Stimulated activated naive CD8-positive, alpha-beta T cell treated with anti-CD3 and anti-CD28 coated beads, Interleukin-15, Interleukin-2, amounts not matched to agents 100 U/mL and 50 U/mL, for 24 hours (primary cell): ENCODE data around the gene COL5A3.
"Not testable (repeated sequence)": the region's sequence is repeated elsewhere in the genome, so short reads cannot be mapped to it uniquely, and the experiment has no call there.

Source experiments
- ATAC-seq: fragments of 150-1000 bp; cut with Tn5 transposase; one replicate; pipeline ENCODE4 v1.10.0; 2021
- DNase-seq: peaks from one replicate; pipeline ENCODE4 v3.0.0; 2021

Gene COL5A3

GRCh38 chr19:9936326-9937000 is 73.8 kb downstream of the COL5A3 start, which contains the start of gene OLFM2:
Gene OLFM2 (minus strand): TSS chr19:9936515. CDS start chr19:9936366, 149 bp downstream.
- DNase-seq: peak; percentile 31
- ATAC-seq: no peak

GRCh38 chr19:9935506-9936325 is 74.6 kb downstream of the COL5A3 start:
- ATAC-seq: no peak
- no peak for DNase-seq

- DNase-seq: peak; percentile 92
- peak; percentile 78 for ATAC-seq
Observed at GRCh38 chr19:9934132-9934950, 76.0 kb downstream of the COL5A3 start.

- no peak for ATAC-seq
- no peak for DNase-seq
Observed at GRCh38 chr19:9932835-9933234, 77.5 kb downstream of the COL5A3 start.

GRCh38 chr19:9931629-9932028 is 78.7 kb downstream of the COL5A3 start:
- no peak for ATAC-seq

GRCh38 chr19:9923440-9923839 is 86.9 kb downstream of the COL5A3 start:
- ATAC-seq (no peak), DNase-seq (no peak)

More at GRCh38 chr19:9931629-9932028, 78.7 kb downstream of the COL5A3 start:
- DNase-seq: no peak

- not testable (repeated sequence) for DNase-seq, ATAC-seq
Observed at GRCh38 chr19:9922782-9923379, 87.4 kb downstream of the COL5A3 start.

GRCh38 chr19:9917321-9917720 is 93.0 kb downstream of the COL5A3 start:
- DNase-seq: no peak
- ATAC-seq: no peak

GRCh38 chr19:9916719-9917118 is 93.6 kb downstream of the COL5A3 start:
- ATAC-seq (no peak), DNase-seq (no peak)

GRCh38 chr19:9914315-9915207 is 95.7 kb downstream of the COL5A3 start:
- DNase-seq (peak; percentile 86), ATAC-seq (peak; percentile 90)

- DNase-seq (no peak), ATAC-seq (no peak)
Observed at GRCh38 chr19:9914001-9914314, 96.3 kb downstream of the COL5A3 start.

- DNase-seq (no peak), ATAC-seq (no peak)
Observed at GRCh38 chr19:9913237-9914000, 96.9 kb downstream of the COL5A3 start.

GRCh38 chr19:9912551-9913236 is 97.6 kb downstream of the COL5A3 start:
- ATAC-seq (no peak), DNase-seq (no peak)

GRCh38 chr19:9911524-9912185 is 98.6 kb downstream of the COL5A3 start:
- ATAC-seq: no peak

GRCh38 chr19:9910625-9911024 is 99.7 kb downstream of the COL5A3 start:
- DNase-seq (no peak), ATAC-seq (no peak)

More at GRCh38 chr19:9911524-9912185, 98.6 kb downstream of the COL5A3 start:
- no peak for DNase-seq
